Activated CD8-positive, alpha-beta memory T cell treated with anti-CD3 and anti-CD28 coated beads, Interleukin-2, amount 10 ng/mL, durations not matched to agents 7 days and 5 days (primary cell): ENCODE data around the gene MYH10. TPM values are rescaled to one million over a fixed set of nuclear protein-coding genes. Genes with fewer than 3 reads are reported as not detected.

Experiments used
- ATAC-seq: fragments of 150-1000 bp; cut with Tn5 transposase; one replicate; pipeline ENCODE4 v1.10.0; 2021; ENCODE audit warnings: moderate library complexity
- CTCF ChIA-PET: fragments of 350-600 bp; sonication (Branson Sonifier 250); formaldehyde crosslinking; loops from one replicate; lab custom pipeline; 2021; ENCODE audit warnings: antibody characterized with exemption; lab: Charles Lee
- DNase-seq: peaks from one replicate; pipeline ENCODE4 v3.0.0-alpha.2; 2020
- H3K27ac Mint-ChIP-seq: one replicate; pipeline ENCODE4 v1.8.0; 2021; ENCODE audit warnings: mild to moderate bottlenecking, mixed read lengths
- H3K27me3 Mint-ChIP-seq: one replicate; pipeline ENCODE4 v1.8.0; 2021; ENCODE audit warnings: mixed read lengths
- H3K36me3 Mint-ChIP-seq: one replicate; pipeline ENCODE4 v1.8.0; 2021; ENCODE audit warnings: mild to moderate bottlenecking, mixed read lengths
- H3K4me1 Mint-ChIP-seq: one replicate; pipeline ENCODE4 v1.8.0; 2021; ENCODE audit warnings: mixed read lengths
- H3K4me3 Mint-ChIP-seq: one replicate; pipeline ENCODE4 v1.8.0; 2021; ENCODE audit warnings: mild to moderate bottlenecking, moderate library complexity, mixed read lengths
- H3K9me3 Mint-ChIP-seq: one replicate; pipeline ENCODE4 v1.8.0; 2022; ENCODE audit warnings: low read depth, mixed read lengths
- total RNA-seq, 2 experiments: library from RNA; stranded (reverse); gene quantifications; one replicate each; pipeline ENCODE4 v1.2.3, GENCODE V29; 2021

The MYH10 gene
- total RNA-seq, 2 experiments from 2014 or later, result 8.1 to 30.4 TPM

GRCh38 chr17:8611619-8612298 lies 18.8 kb downstream of the MYH10 start:
- H3K9me3 Mint-ChIP-seq, result no peaks in the 10 kb centered on the region
- no peaks in the 10 kb centered on the region for H3K4me1 Mint-ChIP-seq
- CTCF ChIA-PET, result no interaction called here
- no peak overlapping the region for H3K27ac Mint-ChIP-seq
- H3K27me3 Mint-ChIP-seq, result peaks cover 27% of the 10 kb centered on the region
- no peak for DNase-seq
- no peak for ATAC-seq
- no peak overlapping the region for H3K4me3 Mint-ChIP-seq
- no peaks in the 10 kb centered on the region for H3K36me3 Mint-ChIP-seq

DNA sequence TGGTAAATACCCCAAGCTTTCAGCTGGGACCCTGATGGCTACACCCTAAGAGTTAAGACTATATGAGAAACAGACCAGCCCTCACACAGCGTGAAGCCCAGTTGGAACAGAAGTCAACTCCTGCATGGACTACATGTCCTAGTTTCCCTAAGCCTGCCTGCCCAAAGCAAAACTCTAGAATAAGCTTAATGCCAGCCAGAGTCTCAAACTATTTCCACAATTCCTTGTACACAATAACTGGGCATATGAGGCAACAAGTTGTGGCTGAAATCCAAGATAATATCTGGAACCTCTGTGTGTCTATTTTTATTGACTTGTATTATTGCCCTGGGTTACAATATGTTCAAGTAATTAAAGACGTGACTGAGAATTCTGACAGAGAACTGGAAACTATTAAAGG lies 19.4 kb downstream of the MYH10 start:
- CTCF ChIA-PET, result no interaction called here
- no peak for DNase-seq
- no peaks in the 10 kb centered on the region for H3K36me3 Mint-ChIP-seq
- no peaks in the 10 kb centered on the region for H3K4me1 Mint-ChIP-seq
- H3K27ac Mint-ChIP-seq, result no peak overlapping the region
- peaks cover 31% of the 10 kb centered on the region for H3K27me3 Mint-ChIP-seq
- ATAC-seq, result no peak
- no peak overlapping the region for H3K4me3 Mint-ChIP-seq
- H3K9me3 Mint-ChIP-seq, result no peaks in the 10 kb centered on the region

DNA sequence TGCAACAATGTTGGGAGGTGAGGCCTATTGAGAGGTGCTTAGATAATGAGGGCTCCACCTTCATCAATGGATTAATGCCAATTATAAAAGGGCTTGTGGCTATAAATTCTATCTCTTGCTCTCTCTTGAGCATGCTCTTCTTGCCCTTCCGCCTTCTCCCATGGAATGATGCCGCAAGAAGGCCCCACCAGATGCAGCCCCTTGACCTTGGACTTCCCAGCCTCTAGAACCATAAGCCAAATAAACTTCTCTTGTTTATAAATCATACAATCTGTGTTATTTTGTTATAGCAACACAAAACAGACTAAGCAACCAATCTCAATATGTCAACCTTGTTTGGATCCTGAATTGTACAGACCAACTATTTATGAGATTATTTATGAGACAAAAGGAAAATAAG lies 20.0 kb downstream of the MYH10 start:
- no peak for ATAC-seq
- Mint-ChIP-seq H3K27ac (no peak overlapping the region), H3K36me3 (no peaks in the 10 kb centered on the region), H3K9me3 (no peaks in the 10 kb centered on the region), H3K27me3 (peaks cover 30% of the 10 kb centered on the region), H3K4me3 (no peak overlapping the region), H3K4me1 (no peaks in the 10 kb centered on the region)
- CTCF ChIA-PET, result no interaction called here
- DNase-seq, result no peak

GRCh38 chr17:8609910-8610309 lies 20.6 kb downstream of the MYH10 start:
- no peak overlapping the region for H3K27ac Mint-ChIP-seq

GRCh38 chr17:8608001-8608400 lies 22.5 kb downstream of the MYH10 start:
- Mint-ChIP-seq H3K27ac (no peak overlapping the region), H3K9me3 (no peaks in the 10 kb centered on the region), H3K4me1 (no peaks in the 10 kb centered on the region), H3K36me3 (no peaks in the 10 kb centered on the region), H3K4me3 (no peak overlapping the region), H3K27me3 (peaks cover 23% of the 10 kb centered on the region)
- DNase-seq, result no peak
- CTCF ChIA-PET, result interaction anchor here (0.9 kb wide), 1 partner anchor 9 kb away, joined by 3 read pairs; no protein-coding TSS in a partner anchor
- ATAC-seq, result no peak

More at GRCh38 chr17:8609910-8610309, 20.6 kb downstream of the MYH10 start:
- Mint-ChIP-seq H3K4me3 (no peak overlapping the region), H3K36me3 (no peaks in the 10 kb centered on the region), H3K9me3 (no peaks in the 10 kb centered on the region), H3K27me3 (peaks cover 28% of the 10 kb centered on the region), H3K4me1 (no peaks in the 10 kb centered on the region)
- ATAC-seq (no peak), DNase-seq (no peak)
- CTCF ChIA-PET, result no interaction called here

- H3K36me3 Mint-ChIP-seq, result no peaks in the 10 kb centered on the region
- CTCF ChIA-PET, result no interaction called here
- no peaks in the 10 kb centered on the region for H3K9me3 Mint-ChIP-seq
- DNase-seq (no peak), ATAC-seq (no peak)
- H3K4me3 Mint-ChIP-seq, result no peak overlapping the region
- H3K27me3 Mint-ChIP-seq, result peaks cover 26% of the 10 kb centered on the region
- H3K4me1 Mint-ChIP-seq, result no peaks in the 10 kb centered on the region
- H3K27ac Mint-ChIP-seq, result no peak overlapping the region
Observed at GRCh38 chr17:8606401-8606800, 24.1 kb downstream of the MYH10 start.

GRCh38 chr17:8602679-8603078 lies 27.8 kb downstream of the MYH10 start:
- Mint-ChIP-seq H3K36me3 (no peaks in the 10 kb centered on the region), H3K27me3 (peaks cover 23% of the 10 kb centered on the region), H3K27ac (no peak overlapping the region), H3K4me1 (no peaks in the 10 kb centered on the region), H3K4me3 (no peak overlapping the region), H3K9me3 (no peaks in the 10 kb centered on the region)
- CTCF ChIA-PET, result no interaction called here
- no peak for DNase-seq
- no peak for ATAC-seq

GRCh38 chr17:8599351-8600011 lies 31.0 kb downstream of the MYH10 start:
- no peaks in the 10 kb centered on the region for H3K4me1 Mint-ChIP-seq
- H3K27ac Mint-ChIP-seq, result no peak overlapping the region
- no peak overlapping the region for H3K4me3 Mint-ChIP-seq
- CTCF ChIA-PET, result interaction anchor here (0.9 kb wide), 1 partner anchor 118 kb away, joined by 3 read pairs; no protein-coding TSS in a partner anchor
- no peaks in the 10 kb centered on the region for H3K36me3 Mint-ChIP-seq
- DNase-seq (no peak), ATAC-seq (no peak)
- peaks cover 10% of the 10 kb centered on the region for H3K27me3 Mint-ChIP-seq
- H3K9me3 Mint-ChIP-seq, result no peaks in the 10 kb centered on the region

DNA sequence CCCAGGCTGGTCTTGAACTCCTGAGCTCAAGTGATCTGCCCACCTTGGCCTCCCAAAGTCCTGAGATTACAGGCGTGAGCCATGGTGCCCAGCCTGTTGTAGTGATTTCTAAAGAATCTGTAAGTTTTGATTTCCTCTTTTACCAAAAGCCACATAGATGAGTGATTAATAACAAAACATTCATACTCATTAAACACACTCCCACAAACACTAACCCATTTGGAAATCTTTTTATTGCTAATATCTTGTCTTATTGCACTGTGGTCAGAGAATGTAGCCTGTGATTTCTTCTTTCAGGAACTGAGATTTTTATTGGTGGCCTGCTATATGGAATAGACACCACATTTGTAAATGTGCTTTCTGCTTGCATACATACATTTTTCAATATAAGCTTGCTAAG lies 31.6 kb downstream of the MYH10 start:
- Mint-ChIP-seq H3K4me3 (no peak overlapping the region), H3K27ac (no peak overlapping the region), H3K9me3 (no peaks in the 10 kb centered on the region), H3K27me3 (peaks cover 12% of the 10 kb centered on the region), H3K4me1 (no peaks in the 10 kb centered on the region), H3K36me3 (no peaks in the 10 kb centered on the region)
- CTCF ChIA-PET, result interaction anchor here (0.8 to 0.9 kb wide), 2 partner anchors 9 to 119 kb away, joined by 3 read pairs; no protein-coding TSS in a partner anchor
- ATAC-seq (no peak), DNase-seq (no peak)

DNA sequence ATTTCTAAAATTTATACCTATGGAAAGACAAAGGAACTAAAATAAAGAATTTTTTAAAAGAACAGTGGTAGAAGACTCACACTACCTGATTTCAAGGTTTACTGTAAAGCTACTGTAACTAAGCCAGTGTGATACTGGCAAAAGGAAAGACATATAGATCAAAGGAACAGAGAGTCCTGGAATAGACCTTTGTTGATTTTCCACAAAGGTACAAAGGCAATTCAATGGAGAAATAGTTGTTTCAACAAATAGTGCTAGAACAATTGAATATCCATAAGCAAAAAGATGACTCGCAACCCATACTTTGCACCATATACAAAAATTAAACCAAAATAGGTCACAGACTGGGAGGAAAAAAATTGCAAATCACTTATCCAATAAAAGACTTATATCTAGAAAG lies 36.7 kb downstream of the MYH10 start:
- peaks cover under 1% of the 10 kb centered on the region for H3K36me3 Mint-ChIP-seq
- peaks cover 20% of the 10 kb centered on the region for H3K27me3 Mint-ChIP-seq
- H3K9me3 Mint-ChIP-seq, result peaks cover 2% of the 10 kb centered on the region
- no peaks in the 10 kb centered on the region for H3K4me1 Mint-ChIP-seq
- DNase-seq, result no peak
- CTCF ChIA-PET, result no interaction called here
- H3K27ac Mint-ChIP-seq, result no peak overlapping the region
- H3K4me3 Mint-ChIP-seq, result no peak overlapping the region
- no peak for ATAC-seq

GRCh38 chr17:8593276-8593675 lies 37.2 kb downstream of the MYH10 start:
- CTCF ChIA-PET, result no interaction called here
- DNase-seq (no peak), ATAC-seq (no peak)
- H3K4me1 Mint-ChIP-seq, result no peaks in the 10 kb centered on the region
- peaks cover 2% of the 10 kb centered on the region for H3K9me3 Mint-ChIP-seq
- H3K27ac Mint-ChIP-seq, result no peak overlapping the region
- peaks cover 24% of the 10 kb centered on the region for H3K27me3 Mint-ChIP-seq
- H3K36me3 Mint-ChIP-seq, result peaks cover 1% of the 10 kb centered on the region
- H3K4me3 Mint-ChIP-seq, result no peak overlapping the region

GRCh38 chr17:8588877-8589554 lies 41.5 kb downstream of the MYH10 start:
- Mint-ChIP-seq H3K9me3 (peaks cover 2% of the 10 kb centered on the region), H3K36me3 (peaks cover 1% of the 10 kb centered on the region), H3K27ac (no peak overlapping the region), H3K4me3 (no peak overlapping the region), H3K4me1 (no peaks in the 10 kb centered on the region), H3K27me3 (peaks cover 33% of the 10 kb centered on the region)
- DNase-seq, result no peak
- no peak for ATAC-seq
- CTCF ChIA-PET, result no interaction called here

- peaks cover 19% of the 10 kb centered on the region for H3K27me3 Mint-ChIP-seq
Observed at GRCh38 chr17:8586766-8587165, 43.8 kb downstream of the MYH10 start.

DNA sequence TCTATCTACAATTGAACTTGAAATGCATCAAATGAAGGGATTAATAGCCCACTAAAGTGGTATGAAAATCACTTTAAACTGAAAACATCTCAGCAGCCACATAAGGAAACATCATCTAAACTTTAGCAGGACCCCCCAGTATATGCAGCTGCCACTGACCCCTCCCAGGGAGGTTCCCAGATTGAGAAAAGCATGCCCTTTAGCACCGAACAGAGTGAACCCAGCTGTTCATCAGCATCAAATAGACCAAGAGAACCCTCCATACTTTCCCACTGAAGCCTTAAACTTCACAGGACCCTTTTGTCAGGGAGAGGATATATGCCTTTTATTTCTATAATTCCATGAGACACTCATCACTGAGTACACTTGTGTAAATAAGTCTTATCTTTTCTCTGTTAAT lies 44.6 kb downstream of the MYH10 start:
- H3K4me3 Mint-ChIP-seq, result no peak overlapping the region
- H3K36me3 Mint-ChIP-seq, result peaks cover 1% of the 10 kb centered on the region
- CTCF ChIA-PET, result no interaction called here
- no peak overlapping the region for H3K27ac Mint-ChIP-seq
- peaks cover 11% of the 10 kb centered on the region for H3K4me1 Mint-ChIP-seq
- H3K9me3 Mint-ChIP-seq, result no peaks in the 10 kb centered on the region
- peaks cover 16% of the 10 kb centered on the region for H3K27me3 Mint-ChIP-seq
- DNase-seq (no peak), ATAC-seq (no peak)

More at GRCh38 chr17:8586766-8587165, 43.8 kb downstream of the MYH10 start:
- ATAC-seq, result no peak
- peaks cover 1% of the 10 kb centered on the region for H3K36me3 Mint-ChIP-seq
- no peaks in the 10 kb centered on the region for H3K9me3 Mint-ChIP-seq
- H3K27ac Mint-ChIP-seq, result no peak overlapping the region
- H3K4me1 Mint-ChIP-seq, result peaks cover 5% of the 10 kb centered on the region
- no peak overlapping the region for H3K4me3 Mint-ChIP-seq
- CTCF ChIA-PET, result no interaction called here
- DNase-seq, result no peak
